GM18505 (cell line): Measurements from ENCODE around the gene CCDC40.
"Not testable (repeated sequence)": the region's sequence is repeated elsewhere in the genome, so short reads cannot be mapped to it uniquely, and the experiment has no call there.

Experiments
- ATAC-seq: cut with Tn5 transposase; IDR thresholded peaks from one replicate; pipeline ENCODE4 v1.9.1; 2021; ENCODE audit not compliant: unreplicated experiment
- POLR2A ChIP-seq: IDR thresholded peaks from 4 replicates; pipeline ENCODE4 v1.6.1; 2011; ENCODE audit warnings: borderline replicate concordance; ENCODE audit not compliant: insufficient read depth, insufficient read length; ENCODE audit errors: extremely low read depth

Gene CCDC40

DNA sequence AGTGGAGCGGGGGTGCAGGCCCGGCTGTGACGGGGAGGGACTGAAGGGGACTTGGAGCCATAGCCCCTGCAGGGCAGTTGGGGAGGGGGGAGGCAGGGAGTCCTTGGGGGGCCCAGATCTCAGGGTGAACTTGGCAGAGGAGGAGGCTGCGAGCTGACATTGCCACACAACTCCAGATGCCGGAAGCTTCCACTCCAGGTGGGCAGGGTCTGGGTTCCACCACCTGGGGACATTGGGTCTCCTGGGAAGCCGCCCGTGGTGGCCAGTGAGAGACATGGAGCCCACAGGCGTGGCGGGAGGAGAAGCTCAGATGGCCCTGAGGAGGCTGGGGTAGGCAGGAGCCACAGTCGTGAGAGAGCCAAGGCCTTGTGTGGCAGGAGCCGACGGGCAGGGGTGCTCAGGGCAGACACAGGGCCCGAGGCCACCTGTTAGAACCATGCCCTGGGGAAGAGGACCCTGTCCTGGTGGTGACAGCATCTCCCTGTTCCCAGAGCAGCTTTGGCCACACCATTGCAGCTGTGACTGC is 46.8 kb downstream of the CCDC40 start:
- no peak for ATAC-seq
- no peak for TF ChIP-seq POLR2A

DNA sequence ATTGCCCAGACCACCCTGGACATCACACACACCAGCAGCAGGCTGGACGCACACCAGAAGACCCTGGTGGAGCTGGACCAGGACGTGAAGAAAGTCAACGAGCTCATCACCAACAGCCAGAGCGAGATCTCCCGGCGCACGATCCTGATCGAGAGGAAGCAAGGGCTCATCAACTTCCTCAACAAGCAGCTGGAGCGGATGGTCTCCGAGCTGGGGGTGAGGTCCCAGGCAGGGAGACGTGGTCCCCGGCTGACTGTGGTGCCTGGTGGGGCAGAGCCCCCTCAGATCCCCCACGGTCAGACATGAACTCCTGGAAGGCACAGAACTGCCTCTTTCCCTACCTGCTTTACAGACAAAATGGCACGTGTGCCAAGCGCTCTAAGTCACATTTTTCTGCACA is 48.3 kb downstream of the CCDC40 start:
- ATAC-seq: no peak
- TF ChIP-seq POLR2A: no peak

DNA sequence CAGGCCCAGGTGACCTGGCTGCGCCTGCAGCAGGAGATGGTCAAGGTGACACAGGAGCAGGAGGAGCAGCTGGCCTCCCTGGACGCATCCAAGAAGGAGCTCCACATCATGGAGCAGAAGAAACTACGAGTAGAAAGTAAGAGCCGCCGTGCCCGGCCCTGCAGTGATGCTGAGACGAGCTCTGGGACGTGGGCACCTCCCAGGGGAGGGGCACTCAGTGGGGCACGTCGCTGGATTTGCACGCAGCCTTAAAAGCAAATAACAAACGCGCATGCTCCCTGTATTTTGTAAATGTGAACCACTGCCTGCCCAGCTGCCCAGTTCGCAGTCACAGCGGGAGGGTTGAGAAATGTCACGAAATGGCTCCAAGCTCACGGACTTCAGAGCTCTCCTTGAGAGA is 49.6 kb downstream of the CCDC40 start:
- TF ChIP-seq POLR2A: no peak
- ATAC-seq: no peak

GRCh38 chr17:80086616-80087015 is 50.2 kb downstream of the CCDC40 start:
- TF ChIP-seq POLR2A: no peak
- ATAC-seq: no peak

- ATAC-seq: no peak
- TF ChIP-seq POLR2A: no peak
Measured at GRCh38 chr17:80087346-80088265, 51.2 kb downstream of the CCDC40 start.

DNA sequence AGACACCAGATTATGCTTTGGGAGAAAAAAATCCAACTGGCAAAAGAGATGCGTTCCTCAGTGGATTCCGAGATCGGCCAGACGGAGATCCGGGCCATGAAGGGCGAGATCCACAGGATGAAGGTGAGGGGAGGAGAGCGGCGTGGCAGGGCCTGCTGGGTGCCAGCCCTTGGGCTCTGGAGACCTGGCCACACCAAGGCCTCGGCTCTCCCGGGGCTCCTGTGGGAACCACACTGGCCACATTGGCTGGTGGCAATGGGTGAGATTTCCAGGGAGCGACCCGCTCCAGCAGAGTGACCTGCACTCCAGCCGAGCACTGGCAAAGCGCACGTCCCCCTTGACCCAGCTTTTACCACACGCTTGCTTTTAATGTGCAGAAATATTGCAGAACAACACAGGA is 53.3 kb downstream of the CCDC40 start:
- no peak for ATAC-seq

GRCh38 chr17:80090164-80090563 is 53.7 kb downstream of the CCDC40 start:
- ATAC-seq: not testable (repeated sequence)

More for the DNA sequence above, 53.3 kb downstream of the CCDC40 start:
- TF ChIP-seq POLR2A: no peak

DNA sequence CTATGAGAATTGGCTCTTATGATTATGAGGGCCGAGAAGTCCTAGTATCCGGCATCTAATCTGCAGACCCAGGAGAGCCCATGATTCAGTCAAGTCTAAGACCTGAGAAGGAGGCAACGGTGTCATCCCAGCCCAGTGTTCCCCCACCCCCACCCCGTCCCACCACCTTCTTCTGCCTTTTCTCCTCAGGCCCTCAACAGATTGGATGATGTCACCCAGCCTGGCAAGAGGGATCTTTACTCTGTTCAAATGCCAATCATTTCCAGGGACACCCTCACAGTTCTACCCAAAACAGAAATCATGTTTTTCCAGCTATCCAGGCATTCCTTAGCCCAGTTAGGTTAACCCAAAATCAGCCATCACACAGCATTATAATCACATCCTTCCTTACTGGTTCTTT is 54.9 kb downstream of the CCDC40 start:
- no peak for TF ChIP-seq POLR2A
- ATAC-seq: no peak

DNA sequence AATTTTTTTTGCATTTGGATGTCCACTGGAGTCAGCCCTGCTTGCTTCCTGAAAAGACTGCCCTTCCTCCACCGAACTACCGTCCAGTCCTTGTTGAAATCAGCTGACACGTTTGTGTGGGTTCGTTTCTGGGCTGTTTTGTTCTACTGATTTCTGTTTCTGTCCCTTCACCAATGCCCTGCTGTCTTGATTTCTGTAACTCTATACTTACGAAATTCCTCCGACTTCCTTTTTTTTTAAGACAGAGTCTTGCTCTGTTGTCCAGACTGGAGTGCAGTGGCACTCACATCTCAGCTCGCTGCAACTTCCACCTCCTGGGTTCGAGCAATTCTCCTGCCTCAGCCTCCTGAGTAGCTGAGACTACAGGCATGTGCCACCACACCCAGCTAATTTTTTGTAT is 56.5 kb downstream of the CCDC40 start:
- ATAC-seq: no peak

GRCh38 chr17:80095038-80095843 is 58.8 kb downstream of the CCDC40 start:
- no peak for ATAC-seq
- no peak for TF ChIP-seq POLR2A

More for the DNA sequence above, 56.5 kb downstream of the CCDC40 start:
- TF ChIP-seq POLR2A: no peak

DNA sequence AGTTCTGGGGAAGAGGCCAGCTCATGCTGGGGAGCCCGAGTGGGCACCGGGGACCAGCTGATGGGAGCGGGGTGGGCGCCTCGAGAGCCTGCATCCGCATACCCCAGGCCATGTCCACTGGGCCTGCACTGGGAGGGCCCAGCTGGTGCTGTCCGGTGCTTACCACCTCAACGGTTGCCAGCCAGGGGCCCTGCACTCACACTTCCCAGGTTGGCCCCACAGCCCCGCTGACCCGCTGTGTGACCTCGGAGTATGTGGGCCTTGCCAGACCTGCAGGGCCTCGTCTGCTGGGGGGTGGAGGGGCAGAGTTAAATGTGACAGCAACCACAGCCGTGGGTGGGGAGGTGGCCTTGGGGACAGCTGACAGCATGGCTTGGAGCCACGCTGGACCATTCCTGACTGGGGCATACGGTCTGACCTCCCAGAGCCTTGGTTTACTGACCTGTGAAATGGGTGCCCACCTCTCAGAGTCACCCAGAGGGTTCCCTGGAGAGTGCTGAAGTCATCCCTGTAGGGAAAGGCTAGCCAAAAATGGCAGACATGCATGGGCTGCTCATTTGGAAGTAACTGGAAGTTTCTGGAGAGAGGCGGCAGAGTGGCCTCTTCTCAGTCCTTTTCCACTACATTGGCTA is 59.5 kb downstream of the CCDC40 start:
- no peak for TF ChIP-seq POLR2A
- no peak for ATAC-seq

DNA sequence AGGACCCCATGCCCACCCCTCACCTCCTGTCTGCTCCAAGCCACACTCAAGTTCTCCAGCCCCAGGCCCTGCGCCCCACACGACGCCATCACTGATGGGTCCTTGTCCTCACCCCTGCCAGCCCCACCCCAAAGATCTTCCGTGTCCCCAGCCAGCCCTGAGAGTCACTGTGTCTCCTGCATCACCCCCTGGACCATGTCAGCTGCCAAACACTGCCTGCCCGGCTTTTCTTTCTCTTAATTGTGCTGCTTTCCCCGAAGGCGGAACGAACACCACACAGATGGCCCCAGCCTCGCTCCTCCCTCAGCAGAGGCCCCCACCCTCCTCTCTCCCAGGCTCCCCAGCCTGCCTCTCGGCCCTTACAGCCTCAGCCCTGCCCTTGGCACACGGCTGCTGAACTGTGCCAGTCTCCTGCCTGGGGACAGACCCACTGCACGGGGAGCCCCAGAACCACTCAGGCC is 60.1 kb downstream of the CCDC40 start:
- TF ChIP-seq POLR2A: no peak
- ATAC-seq: no peak

GRCh38 chr17:80097127-80097621 is 60.7 kb downstream of the CCDC40 start:
- no peak for ATAC-seq
- no peak for TF ChIP-seq POLR2A

DNA sequence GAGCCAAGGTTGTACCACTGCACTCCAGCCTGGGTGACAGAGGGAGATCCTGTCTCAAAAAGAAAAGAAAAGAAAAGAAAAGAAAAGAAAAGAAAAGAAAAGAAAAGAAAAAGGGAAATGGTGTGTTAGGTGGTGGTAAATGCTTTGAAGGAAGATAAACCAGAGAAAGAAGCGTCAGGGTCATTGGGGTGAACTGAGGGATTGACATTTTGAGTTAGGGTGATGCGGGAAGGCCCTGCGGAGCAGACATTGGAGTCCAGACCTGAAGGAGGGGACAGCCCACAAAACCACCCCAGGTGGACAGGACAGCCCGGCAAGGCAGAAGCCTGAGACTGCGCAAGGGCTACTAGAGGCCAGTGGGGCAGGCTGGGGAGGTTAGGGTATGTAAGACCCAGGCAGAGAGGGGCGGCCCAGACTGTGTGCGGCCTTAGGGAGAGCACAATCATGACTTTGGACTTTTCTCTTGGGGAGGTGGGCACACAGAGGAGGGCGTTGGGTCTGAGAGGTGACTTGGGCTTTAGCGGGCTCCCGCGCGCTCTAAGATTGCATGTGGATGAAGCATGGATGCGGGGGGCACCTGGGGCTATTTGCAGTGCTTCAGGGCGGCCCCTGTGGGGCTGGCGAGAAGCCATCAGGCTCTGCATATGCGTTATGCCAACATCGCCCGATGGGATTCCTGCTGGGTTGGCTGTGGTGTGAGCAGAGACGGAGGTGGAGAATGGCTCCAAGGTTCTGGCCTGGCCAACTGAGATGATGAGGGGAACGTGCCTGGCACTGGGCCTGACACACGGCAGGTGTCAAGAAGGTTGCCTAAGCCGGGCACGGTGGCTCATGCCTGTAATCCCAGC is 61.6 kb downstream of the CCDC40 start:
- TF ChIP-seq POLR2A: no peak
- no peak for ATAC-seq
